ENCODE results near the gene PIK3CB.

PIK3CB gene

GRCh38 chr3:138691351-138691750, 143.4 kb downstream of the PIK3CB start:
- no peak overlapping the region for H3K4me3 ChIP-seq (replicated peaks; ENCODE audit: low read depth, low read length)
- TF ChIP-seq CTCF (IDR thresholded peaks at IDR 0.05; ENCODE audit: low read depth, low read length, missing control alignments), result no peak
- DNase-seq (ENCODE audit: extremely low read depth, low read depth), result no peak

DNA sequence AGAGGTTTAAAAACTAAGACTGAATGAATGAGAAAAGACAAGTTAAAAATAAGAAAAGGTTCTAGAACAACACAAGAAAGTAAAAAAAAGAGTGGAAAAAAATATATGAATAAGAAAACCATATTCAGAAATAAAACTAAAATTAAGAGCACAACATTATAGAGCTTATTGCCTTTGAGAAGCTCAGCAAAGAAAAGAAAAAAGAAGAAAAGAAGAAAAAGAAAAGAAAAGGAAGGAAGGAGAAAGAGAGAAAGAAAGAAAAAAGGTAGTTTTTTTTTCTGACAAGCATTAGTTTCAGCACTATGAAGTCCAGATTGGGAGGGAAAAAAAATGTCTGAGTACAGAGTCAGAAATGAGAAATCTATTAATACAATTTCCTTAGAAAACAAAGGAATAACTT, 144.7 kb downstream of the PIK3CB start:
- no peak overlapping the region for H3K4me3 ChIP-seq (replicated peaks; ENCODE audit: low read depth, low read length)
- no peak for TF ChIP-seq CTCF (IDR thresholded peaks at IDR 0.05; ENCODE audit: low read depth, low read length, missing control alignments)
- no peak for DNase-seq (ENCODE audit: extremely low read depth, low read depth)

GRCh38 chr3:138688871-138689299, 145.8 kb downstream of the PIK3CB start:
- no peak for TF ChIP-seq CTCF (IDR thresholded peaks at IDR 0.05; ENCODE audit: low read depth, low read length, missing control alignments)
- DNase-seq (ENCODE audit: extremely low read depth, low read depth), result no peak
- H3K4me3 ChIP-seq (replicated peaks; ENCODE audit: low read depth, low read length), result no peak overlapping the region

DNA sequence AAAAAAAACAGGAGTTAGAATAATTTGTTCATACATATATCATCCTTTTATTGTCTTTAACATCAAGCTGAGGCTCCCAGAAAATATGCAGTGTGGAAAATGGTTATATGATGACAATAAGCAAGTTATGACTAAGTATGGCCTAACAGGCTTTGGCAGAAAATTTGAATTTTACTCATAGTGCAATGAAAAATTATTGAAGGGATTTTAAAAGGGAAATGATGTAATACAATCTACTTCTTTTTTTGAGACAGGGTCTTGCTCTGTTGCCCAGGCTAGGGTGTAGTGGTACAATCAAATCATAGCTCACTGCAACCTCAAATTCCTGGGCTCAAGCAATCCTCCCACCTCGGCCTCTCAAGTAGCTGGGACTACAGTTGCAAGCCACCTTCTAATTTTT, 147.5 kb downstream of the PIK3CB start:
- no peak for TF ChIP-seq CTCF (IDR thresholded peaks at IDR 0.05; ENCODE audit: low read depth, low read length, missing control alignments)
- no peak for DNase-seq (ENCODE audit: extremely low read depth, low read depth)
- H3K4me3 ChIP-seq (replicated peaks; ENCODE audit: low read depth, low read length), result no peak overlapping the region

- peak; percentile 52 for DNase-seq (ENCODE audit: extremely low read depth, low read depth)
- no peak for TF ChIP-seq CTCF (IDR thresholded peaks at IDR 0.05; ENCODE audit: low read depth, low read length, missing control alignments)
Measured at GRCh38 chr3:138686771-138687221, 147.9 kb downstream of the PIK3CB start.

DNA sequence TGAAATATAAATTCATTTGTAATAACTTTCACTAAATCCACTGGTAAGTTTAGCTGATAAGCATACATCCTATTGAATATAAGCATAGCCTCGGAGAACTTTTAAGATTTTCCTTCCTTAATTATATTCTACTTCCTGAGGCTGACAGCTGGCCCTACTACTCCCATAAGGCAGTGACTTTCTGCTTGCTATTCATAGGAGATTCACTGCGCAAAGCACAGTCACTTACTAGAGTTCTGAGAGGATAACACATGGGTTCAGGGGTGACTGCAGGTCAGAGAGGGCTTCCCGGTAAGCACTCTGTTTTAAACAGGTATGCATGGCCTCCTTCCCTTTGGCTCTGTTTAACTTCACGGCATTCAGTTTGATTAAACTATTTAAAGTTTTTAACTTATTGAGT, 150.3 kb downstream of the PIK3CB start:
- no peak for DNase-seq (ENCODE audit: extremely low read depth, low read depth)
- H3K4me3 ChIP-seq (replicated peaks; ENCODE audit: low read depth, low read length), result no peak overlapping the region
- no peak for TF ChIP-seq CTCF (IDR thresholded peaks at IDR 0.05; ENCODE audit: low read depth, low read length, missing control alignments)

More at GRCh38 chr3:138686771-138687221, 147.9 kb downstream of the PIK3CB start:
- H3K4me3 ChIP-seq (replicated peaks; ENCODE audit: low read depth, low read length), result no peak overlapping the region

GRCh38 chr3:138682648-138683047, 152.1 kb downstream of the PIK3CB start:
- no peak overlapping the region for H3K4me3 ChIP-seq (replicated peaks; ENCODE audit: low read depth, low read length)
- no peak for TF ChIP-seq CTCF (IDR thresholded peaks at IDR 0.05; ENCODE audit: low read depth, low read length, missing control alignments)
- no peak for DNase-seq (ENCODE audit: extremely low read depth, low read depth)

Data from HFF-Myc (cell line).